WERI-Rb-1 (cell line): Measurements from ENCODE around the gene ASIC4.

Source experiments
- DNase-seq: peaks from one replicate; pipeline ENCODE4 v3.0.0-alpha.2; 2020
- H3K27ac ChIP-seq: fragments of 250-450 bp; sonication (Bioruptor Pico); 2 replicates; pipeline ENCODE4 v1.5.1; 2020; ENCODE audit warnings: mild to moderate bottlenecking, moderate library complexity
- H3K27me3 ChIP-seq: fragments of 250-450 bp; sonication (Bioruptor Pico); 2 replicates; pipeline ENCODE4 v1.5.1; 2021; ENCODE audit warnings: mild to moderate bottlenecking, low read depth, moderate library complexity; ENCODE audit not compliant: insufficient read depth, severe bottlenecking
- H3K36me3 ChIP-seq: fragments of 250-450 bp; sonication (Bioruptor Pico); 2 replicates; pipeline ENCODE4 v1.5.1; 2020; ENCODE audit warnings: mild to moderate bottlenecking, moderate library complexity
- H3K4me3 ChIP-seq: 2 replicates; pipeline ENCODE4 v1.5.1; 2011; ENCODE audit warnings: low read depth, mild to moderate bottlenecking, control low read depth, low read length
- H3K9me3 ChIP-seq: fragments of 250-450 bp; sonication (Bioruptor Pico); 2 replicates; pipeline ENCODE4 v1.5.1; 2021; ENCODE audit warnings: mild to moderate bottlenecking, moderate library complexity; ENCODE audit not compliant: severe bottlenecking
- CTCF ChIP-seq: IDR thresholded peaks from 2 replicates; pipeline ENCODE4 v1.5.1; 2011; ENCODE audit warnings: low read depth, mild to moderate bottlenecking, control low read depth, inconsistent platforms, low read length

Gene ASIC4

GRCh38 chr2:219571311-219572236, 57.3 kb downstream of the ASIC4 start, which contains the start of gene OBSL1:
OBSL1 (minus strand) TSS chr2:219571539; CDS start chr2:219571232, 307 bp downstream.
- peak within 1 kb of the TSS; percentile 64 for H3K4me3 ChIP-seq
- H3K9me3 ChIP-seq = no peaks in the 10 kb centered on the region
- peak; percentile 92 for DNase-seq
- no peak for TF ChIP-seq CTCF
- peak within 1 kb of the TSS; percentile 72 for H3K27ac ChIP-seq
- peaks cover 22% of the 10 kb centered on the region for H3K36me3 ChIP-seq
- no peaks in the 10 kb centered on the region for H3K27me3 ChIP-seq

- DNase-seq = no peak
- no peaks in the 10 kb centered on the region for H3K9me3 ChIP-seq
- no peak for TF ChIP-seq CTCF
- peak within 1 kb of the TSS; percentile 72 for H3K27ac ChIP-seq
- H3K4me3 ChIP-seq = peak within 1 kb of the TSS; percentile 64
- H3K36me3 ChIP-seq = peaks cover 14% of the 10 kb centered on the region
- no peaks in the 10 kb centered on the region for H3K27me3 ChIP-seq
Observed at GRCh38 chr2:219572237-219573001, 58.1 kb downstream of the ASIC4 start, which contains the start of gene INHA. INHA (plus strand) TSS chr2:219572310; CDS start chr2:219572375, 65 bp downstream.

- no peak for DNase-seq
- no peak for TF ChIP-seq CTCF
- no peaks in the 10 kb centered on the region for H3K9me3 ChIP-seq
Observed at GRCh38 chr2:219573166-219573565, 58.9 kb downstream of the ASIC4 start.

GRCh38 chr2:219574484-219575311, 60.4 kb downstream of the ASIC4 start:
- TF ChIP-seq CTCF = no peak
- H3K27ac ChIP-seq = no peak overlapping the region
- DNase-seq = no peak
- no peak overlapping the region for H3K4me3 ChIP-seq
- H3K36me3 ChIP-seq = peaks cover under 1% of the 10 kb centered on the region
- no peaks in the 10 kb centered on the region for H3K27me3 ChIP-seq
- no peaks in the 10 kb centered on the region for H3K9me3 ChIP-seq

More at GRCh38 chr2:219573166-219573565, 58.9 kb downstream of the ASIC4 start:
- H3K4me3 ChIP-seq = no peak overlapping the region
- no peak overlapping the region for H3K27ac ChIP-seq
- H3K27me3 ChIP-seq = no peaks in the 10 kb centered on the region
- peaks cover 7% of the 10 kb centered on the region for H3K36me3 ChIP-seq
